Right lung (tissue), 10 donors: Measurements from ENCODE around the gene DDIT3. TPM values are rescaled to one million over a fixed set of nuclear protein-coding genes. Genes with fewer than 3 reads are reported as not detected.
"Not testable (repeated sequence)": the region's sequence is repeated elsewhere in the genome, so short reads cannot be mapped to it uniquely, and the experiment has no call there.

Experiments
- DNase-seq, 2 donors: peaks; one replicate each; pipeline ENCODE4 v3.0.0-alpha.2; 2013
- long read RNA-seq, 8 donors: transcript quantifications; one replicate each; lab custom pipeline, GENCODE V29; 2026
- polyA plus RNA-seq, 5 donors: library from polyadenylated mRNA; unstranded; fragments of 120-200 nt; gene quantifications; one replicate each; pipeline versions ENCODE4 v1.2.1 to v1.2.3, GENCODE V29; 2013; ENCODE audit warnings: inconsistent platforms in 1 of 5, low replicate concordance in 1 of 5; ENCODE audit not compliant: insufficient read length in 5 of 5, insufficient read depth in 1 of 5

Gene DDIT3, protein sequence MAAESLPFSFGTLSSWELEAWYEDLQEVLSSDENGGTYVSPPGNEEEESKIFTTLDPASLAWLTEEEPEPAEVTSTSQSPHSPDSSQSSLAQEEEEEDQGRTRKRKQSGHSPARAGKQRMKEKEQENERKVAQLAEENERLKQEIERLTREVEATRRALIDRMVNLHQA
- 10 to 100 TPM; 18.1 to 26.4 (median 19.2) TPM for polyA plus RNA-seq
- long read RNA-seq, donor 1, transcript DDIT3-201 (4 exons, 906 nt), result major isoform, 14 of 17 reads
- long read RNA-seq, donor 1, partial matches to known transcripts, result 0 of 17 reads
- long read RNA-seq, donor 1, other reads (novel, unspliced or antisense), result 0 of 17 reads
- long read RNA-seq, donor 2, partial matches to known transcripts, result 0 of 7 reads
- long read RNA-seq, donor 2, other reads (novel, unspliced or antisense), result 0 of 7 reads
- long read RNA-seq, donor 3, transcript DDIT3-201 (4 exons, 906 nt), result major isoform, 9 of 10 reads
- long read RNA-seq, donor 3, partial matches to known transcripts, result 0 of 10 reads
- long read RNA-seq, donor 3, other reads (novel, unspliced or antisense), result 0 of 10 reads
- long read RNA-seq, donor 4, transcript DDIT3-201 (4 exons, 906 nt), result major isoform, 5 of 112 reads
- long read RNA-seq, donor 4, partial matches to known transcripts, result 89 of 112 reads
- long read RNA-seq, donor 4, other reads (novel, unspliced or antisense), result 14 of 112 reads
- long read RNA-seq, donor 5, transcript DDIT3-202 (4 exons, 872 nt), result major isoform, 8 of 17 reads
- long read RNA-seq, donor 5, transcript DDIT3-201 (4 exons, 906 nt), result minor isoform, 7 of 17 reads
- long read RNA-seq, donor 5, partial matches to known transcripts, result 0 of 17 reads
- long read RNA-seq, donor 5, other reads (novel, unspliced or antisense), result 0 of 17 reads
- long read RNA-seq, donor 6, transcript DDIT3-201 (4 exons, 906 nt), result major isoform, 7 of 16 reads
- long read RNA-seq, donor 6, partial matches to known transcripts, result 0 of 16 reads
- long read RNA-seq, donor 6, other reads (novel, unspliced or antisense), result 5 of 16 reads
- long read RNA-seq, donor 7, transcript DDIT3-201 (4 exons, 906 nt), result major isoform, 7 of 10 reads
- long read RNA-seq, donor 7, partial matches to known transcripts, result 0 of 10 reads
- long read RNA-seq, donor 7, other reads (novel, unspliced or antisense), result 0 of 10 reads
- long read RNA-seq, donor 8, partial matches to known transcripts, result 0 of 4 reads
- long read RNA-seq, donor 8, other reads (novel, unspliced or antisense), result 0 of 4 reads

- peak; percentile 99 for DNase-seq
Measured at GRCh38 chr12:57520053-57520818, at the start of gene DDIT3. Gene DDIT3, minus strand, starts transcription at chr12:57520514. Its CDS starts 3,108 bp downstream, at chr12:57517406.

- no peak for DNase-seq
Measured at GRCh38 chr12:57569858-57570257, 49.5 kb upstream of the DDIT3 start.

GRCh38 chr12:57568838-57569237, 48.5 kb upstream of the DDIT3 start:
- no peak for DNase-seq

DNA sequence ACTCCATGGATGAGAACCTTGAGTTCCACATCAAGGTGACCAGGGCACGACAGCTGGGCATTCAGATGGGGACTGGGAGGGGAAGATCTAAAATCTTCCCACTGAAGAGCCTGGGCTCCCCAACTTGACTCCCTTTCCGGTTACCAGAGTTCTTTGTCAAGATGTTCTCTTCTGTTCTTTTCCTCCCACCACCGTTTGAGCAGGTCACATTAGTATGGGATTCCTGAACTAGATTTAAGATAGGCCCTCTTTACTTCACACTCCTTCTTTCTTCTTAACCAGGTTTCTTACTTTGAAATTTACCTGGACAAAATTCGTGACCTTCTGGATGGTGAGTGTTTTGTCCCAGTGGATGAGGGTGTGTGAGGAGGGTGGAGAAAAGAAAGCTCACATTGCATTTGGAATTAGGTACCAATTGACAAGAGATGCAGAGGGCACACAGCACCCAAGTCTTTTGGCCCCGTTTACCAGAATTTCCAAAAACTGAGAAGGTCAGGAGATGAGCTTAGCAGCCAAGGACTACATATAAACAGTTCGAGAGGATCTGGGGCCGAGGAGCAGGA, 43.9 kb upstream of the DDIT3 start:
- no peak for DNase-seq

- no peak for DNase-seq
Measured at GRCh38 chr12:57563358-57563757, 43.0 kb upstream of the DDIT3 start.

DNA sequence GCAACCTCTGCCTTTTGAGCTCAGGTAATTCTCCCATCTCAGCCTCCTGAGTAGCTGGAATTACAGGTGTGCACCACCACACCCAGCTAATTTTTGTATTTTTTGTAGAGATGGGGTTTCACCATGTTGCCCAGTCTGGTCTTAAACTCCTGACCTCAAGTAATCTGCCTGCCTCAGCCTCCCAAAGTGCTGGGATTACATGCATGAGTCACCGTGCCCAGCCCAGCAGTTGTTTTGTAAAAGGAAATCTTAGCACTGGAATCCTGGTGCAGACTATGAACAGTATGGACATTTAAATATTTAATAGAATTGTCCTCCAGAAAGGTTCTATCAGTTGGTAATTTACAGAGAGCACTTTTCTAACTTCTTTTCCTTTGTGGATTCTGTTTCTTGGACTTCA, 40.8 kb upstream of the DDIT3 start:
- DNase-seq, result not testable (repeated sequence)

DNA sequence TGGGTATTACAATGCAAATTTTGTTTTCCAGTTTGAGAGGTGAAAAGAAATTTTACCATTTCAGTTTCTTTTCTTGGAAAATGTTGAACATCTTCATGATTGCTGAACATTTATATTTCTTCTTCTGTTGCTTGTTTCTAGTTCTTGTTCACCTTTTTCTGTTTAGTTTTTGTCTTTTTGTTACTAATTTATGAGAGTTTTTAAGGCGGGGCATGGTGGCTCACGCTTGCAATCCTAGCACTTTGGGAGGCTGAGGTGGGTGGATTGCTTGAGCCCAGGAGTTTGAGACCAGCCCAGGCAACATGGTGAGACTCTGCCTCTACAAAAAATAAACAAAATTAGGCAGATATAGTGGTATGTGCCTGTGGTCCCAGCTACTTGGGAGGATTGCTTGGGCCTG, 40.2 kb upstream of the DDIT3 start:
- no peak for DNase-seq

- no peak for DNase-seq
Measured at GRCh38 chr12:57558864-57559263, 38.5 kb upstream of the DDIT3 start.

DNA sequence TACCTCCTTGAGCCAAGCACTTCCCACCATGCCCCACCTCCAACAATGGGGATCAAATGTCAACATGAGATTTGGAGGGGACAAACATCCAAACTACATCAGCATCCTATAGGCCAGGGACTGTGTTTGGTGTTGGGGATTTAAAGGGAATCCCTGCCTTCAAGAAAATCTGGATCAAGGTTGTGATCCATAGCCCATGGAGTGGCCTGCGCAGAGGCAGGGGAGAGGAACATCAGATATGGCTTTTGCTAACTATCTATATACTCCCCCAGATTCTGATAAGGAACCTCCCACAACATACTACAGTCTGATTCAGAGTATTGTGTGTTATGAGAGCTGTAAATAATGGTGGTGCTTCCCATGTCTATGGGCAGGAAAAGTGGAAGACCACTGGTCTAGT, 34.6 kb upstream of the DDIT3 start:
- DNase-seq, result no peak

DNA sequence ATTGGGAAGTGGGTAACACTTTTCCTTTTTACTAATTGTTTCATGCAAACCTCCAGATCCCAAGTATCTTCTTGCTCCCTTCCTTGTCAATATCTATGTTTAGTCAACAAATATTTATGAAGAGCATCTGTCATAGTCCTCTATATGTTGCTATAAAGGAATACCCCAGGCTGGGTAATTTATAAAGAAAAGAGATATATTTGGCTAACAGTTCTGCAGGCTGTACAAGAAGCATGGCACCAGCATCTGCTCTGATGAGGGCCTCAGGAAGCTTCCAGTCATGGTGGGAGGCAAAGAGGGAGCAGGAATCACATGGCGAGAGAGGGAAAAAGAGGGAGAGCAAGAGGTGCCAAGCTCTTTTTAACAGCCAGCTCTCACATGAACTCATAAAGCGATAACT, 34.1 kb upstream of the DDIT3 start:
- no peak for DNase-seq

- DNase-seq, result peak in 1 of 2 donors; percentile 4
Measured at GRCh38 chr12:57553343-57554202, 33.3 kb upstream of the DDIT3 start.

GRCh38 chr12:57552835-57553313, 32.6 kb upstream of the DDIT3 start:
- DNase-seq, result no peak

DNA sequence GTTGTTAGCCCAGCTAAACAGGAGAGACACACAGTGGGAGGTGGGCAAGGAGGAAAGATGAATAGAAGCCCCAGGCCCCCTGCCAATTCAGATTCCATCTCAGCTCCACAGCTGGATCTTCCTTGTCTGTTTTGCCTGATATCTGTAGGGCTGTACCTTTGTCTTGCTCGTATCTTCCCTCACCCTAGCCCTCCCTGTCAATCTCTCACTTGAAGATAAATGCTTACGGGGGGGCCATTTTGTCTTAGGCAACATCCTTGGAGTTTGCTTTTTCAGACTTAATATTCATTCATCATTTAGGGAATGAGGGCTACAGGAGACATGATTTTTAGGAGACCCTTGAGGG, 32.0 kb upstream of the DDIT3 start:
- DNase-seq, result no peak

DNA sequence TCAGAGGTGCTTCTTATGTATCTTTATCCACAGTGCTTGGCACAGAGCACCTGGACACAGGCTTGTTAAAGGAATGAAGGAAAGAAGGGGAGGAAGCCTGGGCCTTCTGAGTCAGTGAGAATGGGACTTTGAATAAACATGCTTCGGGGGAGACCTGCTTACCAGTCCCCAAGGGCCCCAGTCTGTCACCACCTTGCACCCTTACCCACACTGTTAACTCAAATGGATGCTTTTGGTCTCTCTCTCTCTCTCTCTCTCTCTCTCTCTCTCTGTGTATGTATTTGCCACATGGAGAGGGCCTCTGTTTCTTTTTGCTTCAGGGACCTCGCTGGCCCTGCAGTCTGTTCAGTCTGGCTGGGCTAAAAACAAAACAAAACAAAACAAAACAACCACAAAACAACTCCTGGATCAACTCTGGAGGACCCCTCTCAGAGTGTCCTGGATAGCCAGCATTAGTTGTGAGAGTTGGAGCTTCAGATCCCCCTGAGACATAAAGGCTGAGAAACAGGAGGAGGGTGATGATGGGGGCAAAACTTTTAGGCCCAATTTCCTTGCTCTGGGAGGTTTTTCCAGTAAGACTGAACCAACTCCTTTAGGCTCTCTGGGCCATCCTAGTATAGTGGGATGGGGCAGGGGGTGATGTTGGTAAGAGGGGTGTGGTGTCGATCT, 31.5 kb upstream of the DDIT3 start:
- no peak for DNase-seq

DNA sequence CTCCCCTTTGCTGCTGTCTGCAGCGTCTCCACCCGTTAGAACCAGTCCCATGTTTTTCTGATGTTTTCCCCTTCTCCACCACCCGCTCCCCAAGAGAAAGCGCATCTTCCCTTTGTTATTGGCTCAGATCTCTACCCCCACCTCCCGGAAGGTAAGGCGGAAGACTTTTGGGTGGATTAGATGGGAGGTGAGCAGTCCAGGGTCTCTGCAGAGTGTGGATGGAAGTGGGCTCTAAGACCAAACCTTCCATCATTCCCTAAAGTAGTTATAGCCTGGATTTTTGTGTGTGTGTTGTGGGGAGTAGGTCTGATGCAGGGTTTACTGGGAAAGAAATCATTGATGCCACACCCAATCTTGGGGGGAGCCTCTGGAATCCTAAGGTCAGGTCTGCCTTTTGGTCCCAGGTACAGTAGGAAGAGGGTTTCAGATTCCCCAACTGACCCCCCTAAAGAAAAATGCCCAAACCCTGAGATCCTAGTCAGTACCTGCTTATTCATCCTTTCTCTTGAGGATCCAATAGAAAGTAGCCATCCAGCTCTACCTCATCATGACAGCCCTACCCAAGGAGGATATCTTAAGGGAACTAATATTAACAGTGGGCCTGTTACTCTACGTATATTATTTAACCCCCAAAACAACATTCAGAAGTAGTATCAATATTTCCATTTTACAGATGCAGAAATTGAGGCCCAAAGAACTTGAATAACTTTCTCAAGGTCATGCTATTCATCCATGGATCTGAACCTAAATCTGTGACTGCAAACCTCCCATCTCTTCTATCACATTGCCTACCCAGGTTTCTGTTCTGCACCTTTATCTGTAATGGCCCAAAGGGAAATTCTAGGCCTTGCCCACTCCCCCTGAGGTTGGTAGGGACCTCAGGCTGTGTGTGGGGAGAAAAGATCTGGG, 30.6 kb upstream of the DDIT3 start:
- no peak for DNase-seq

- DNase-seq, result no peak
Measured at GRCh38 chr12:57549909-57550640, 29.8 kb upstream of the DDIT3 start, which contains the start of gene KIF5A. Gene KIF5A, plus strand, starts transcription at chr12:57550044. Its CDS starts 228 bp downstream, at chr12:57550272.
